K562 treated with DMSO at 1 percent for 24 hours (cell line): Measurements from ENCODE around the gene CENPE. TPM values are rescaled to one million over a fixed set of nuclear protein-coding genes. Genes with fewer than 3 reads are reported as not detected.

ENCODE experiments used
- total RNA-seq: library from RNA; unstranded; fragments of 300-600 nt; gene quantifications from 2 replicates; pipeline ENCODE4 v1.2.3, GENCODE V29; 2022; ENCODE audit warnings: low read depth; ENCODE audit not compliant: insufficient read depth

Gene CENPE
- total RNA-seq: 10.2 and 13.4 TPM in 2 replicates

GRCh38 chr4:103198111-103198765 lies at the start of gene CENPE:
Gene CENPE (minus strand): TSS chr4:103198343. CDS start chr4:103198319, 24 bp downstream.

GRCh38 chr4:103099691-103100392 lies 98.3 kb downstream of the CENPE start, which contains the start of gene BDH2:
Gene BDH2 (minus strand): TSS chr4:103099834. CDS start chr4:103096254, 3,580 bp downstream.

GRCh38 chr4:103076747-103077347 lies 121.3 kb downstream of the CENPE start, which contains the start of gene SLC9B2:
Gene SLC9B2 (minus strand): TSS chr4:103076761. CDS start chr4:103067550, 9,211 bp downstream.

Other genes starting within 250 kb of the CENPE start
- not detected in 2 replicates for gene SLC9B1, start 178.6 kb downstream of the CENPE start, total RNA-seq
- 6.1 and 6.5 TPM in 2 replicates for gene SLC9B2, start 121.6 kb downstream of the CENPE start, total RNA-seq
- gene BDH2, start 98.5 kb downstream of the CENPE start, total RNA-seq: 9.5 and 10.2 TPM in 2 replicates